ENCODE measurements around the gene CLDN18.

DNA sequence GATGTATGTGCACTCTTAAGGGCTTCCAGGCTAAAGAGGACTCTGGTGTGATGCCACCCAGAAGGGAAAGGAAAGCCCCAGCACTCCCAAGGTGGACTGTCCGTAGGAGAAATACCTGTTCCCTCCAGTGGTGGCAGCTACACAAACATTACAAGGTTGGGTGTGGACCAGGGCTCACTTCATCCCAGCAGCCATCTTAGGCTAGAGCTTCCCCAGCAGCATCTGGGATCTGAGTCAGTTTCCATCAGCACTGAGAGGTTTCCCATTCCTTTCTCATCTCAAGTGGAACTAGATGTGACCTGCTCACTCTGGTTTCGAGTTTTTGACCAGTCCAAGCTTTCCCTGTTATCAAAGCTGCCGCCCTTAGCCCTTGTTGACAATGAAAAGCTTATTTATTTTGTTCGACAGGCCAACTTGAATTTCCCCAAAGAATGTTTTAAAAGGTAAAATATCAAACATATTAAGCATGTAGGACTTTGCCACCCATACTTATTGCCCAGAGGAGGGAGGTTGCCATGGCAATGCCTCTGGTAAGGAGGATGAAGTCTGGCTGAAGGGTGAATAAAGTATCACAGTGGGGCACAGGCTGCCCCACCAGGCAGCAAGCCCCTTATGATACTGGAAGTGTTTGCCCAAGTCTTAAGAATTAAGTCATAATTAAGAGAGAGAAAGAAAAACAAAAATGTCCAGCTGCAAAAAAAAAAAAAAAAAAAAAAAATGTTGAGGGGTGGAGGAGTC, 28.9 kb downstream of the CLDN18 start:
- no peak for TF ChIP-seq SIN3A (IDR thresholded peaks at IDR 0.05; ENCODE audit: low read depth)
- TF ChIP-seq, protein P1, sequence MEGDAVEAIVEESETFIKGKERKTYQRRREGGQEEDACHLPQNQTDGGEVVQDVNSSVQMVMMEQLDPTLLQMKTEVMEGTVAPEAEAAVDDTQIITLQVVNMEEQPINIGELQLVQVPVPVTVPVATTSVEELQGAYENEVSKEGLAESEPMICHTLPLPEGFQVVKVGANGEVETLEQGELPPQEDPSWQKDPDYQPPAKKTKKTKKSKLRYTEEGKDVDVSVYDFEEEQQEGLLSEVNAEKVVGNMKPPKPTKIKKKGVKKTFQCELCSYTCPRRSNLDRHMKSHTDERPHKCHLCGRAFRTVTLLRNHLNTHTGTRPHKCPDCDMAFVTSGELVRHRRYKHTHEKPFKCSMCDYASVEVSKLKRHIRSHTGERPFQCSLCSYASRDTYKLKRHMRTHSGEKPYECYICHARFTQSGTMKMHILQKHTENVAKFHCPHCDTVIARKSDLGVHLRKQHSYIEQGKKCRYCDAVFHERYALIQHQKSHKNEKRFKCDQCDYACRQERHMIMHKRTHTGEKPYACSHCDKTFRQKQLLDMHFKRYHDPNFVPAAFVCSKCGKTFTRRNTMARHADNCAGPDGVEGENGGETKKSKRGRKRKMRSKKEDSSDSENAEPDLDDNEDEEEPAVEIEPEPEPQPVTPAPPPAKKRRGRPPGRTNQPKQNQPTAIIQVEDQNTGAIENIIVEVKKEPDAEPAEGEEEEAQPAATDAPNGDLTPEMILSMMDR (IDR thresholded peaks at IDR 0.05 in 2 of 3, conservative IDR thresholded peaks at IDR 0.05 in 1 of 3; ENCODE audit: borderline replicate concordance in 1 of 3, insufficient read depth in 1 of 3, low read depth in 2 of 3, low read length in 2 of 3) = no peak
- TF ChIP-seq, protein P2, sequence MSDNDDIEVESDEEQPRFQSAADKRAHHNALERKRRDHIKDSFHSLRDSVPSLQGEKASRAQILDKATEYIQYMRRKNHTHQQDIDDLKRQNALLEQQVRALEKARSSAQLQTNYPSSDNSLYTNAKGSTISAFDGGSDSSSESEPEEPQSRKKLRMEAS (IDR thresholded peaks at IDR 0.05) = no peak
- TF ChIP-seq YY1 (IDR thresholded peaks at IDR 0.05; ENCODE audit: extremely low read depth, insufficient replicate concordance, low read depth, low read length) = no peak
- TF ChIP-seq POLR2A (IDR thresholded peaks at IDR 0.05; ENCODE audit: borderline replicate concordance, extremely low read depth, insufficient read depth, insufficient read length) = no peak
- TF ChIP-seq, protein P3, sequence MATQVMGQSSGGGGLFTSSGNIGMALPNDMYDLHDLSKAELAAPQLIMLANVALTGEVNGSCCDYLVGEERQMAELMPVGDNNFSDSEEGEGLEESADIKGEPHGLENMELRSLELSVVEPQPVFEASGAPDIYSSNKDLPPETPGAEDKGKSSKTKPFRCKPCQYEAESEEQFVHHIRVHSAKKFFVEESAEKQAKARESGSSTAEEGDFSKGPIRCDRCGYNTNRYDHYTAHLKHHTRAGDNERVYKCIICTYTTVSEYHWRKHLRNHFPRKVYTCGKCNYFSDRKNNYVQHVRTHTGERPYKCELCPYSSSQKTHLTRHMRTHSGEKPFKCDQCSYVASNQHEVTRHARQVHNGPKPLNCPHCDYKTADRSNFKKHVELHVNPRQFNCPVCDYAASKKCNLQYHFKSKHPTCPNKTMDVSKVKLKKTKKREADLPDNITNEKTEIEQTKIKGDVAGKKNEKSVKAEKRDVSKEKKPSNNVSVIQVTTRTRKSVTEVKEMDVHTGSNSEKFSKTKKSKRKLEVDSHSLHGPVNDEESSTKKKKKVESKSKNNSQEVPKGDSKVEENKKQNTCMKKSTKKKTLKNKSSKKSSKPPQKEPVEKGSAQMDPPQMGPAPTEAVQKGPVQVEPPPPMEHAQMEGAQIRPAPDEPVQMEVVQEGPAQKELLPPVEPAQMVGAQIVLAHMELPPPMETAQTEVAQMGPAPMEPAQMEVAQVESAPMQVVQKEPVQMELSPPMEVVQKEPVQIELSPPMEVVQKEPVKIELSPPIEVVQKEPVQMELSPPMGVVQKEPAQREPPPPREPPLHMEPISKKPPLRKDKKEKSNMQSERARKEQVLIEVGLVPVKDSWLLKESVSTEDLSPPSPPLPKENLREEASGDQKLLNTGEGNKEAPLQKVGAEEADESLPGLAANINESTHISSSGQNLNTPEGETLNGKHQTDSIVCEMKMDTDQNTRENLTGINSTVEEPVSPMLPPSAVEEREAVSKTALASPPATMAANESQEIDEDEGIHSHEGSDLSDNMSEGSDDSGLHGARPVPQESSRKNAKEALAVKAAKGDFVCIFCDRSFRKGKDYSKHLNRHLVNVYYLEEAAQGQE (IDR thresholded peaks at IDR 0.05; ENCODE audit: low read depth) = no peak
- TF ChIP-seq CEBPB (IDR thresholded peaks at IDR 0.05; ENCODE audit: low read depth) = no peak
- TF ChIP-seq, protein P4, sequence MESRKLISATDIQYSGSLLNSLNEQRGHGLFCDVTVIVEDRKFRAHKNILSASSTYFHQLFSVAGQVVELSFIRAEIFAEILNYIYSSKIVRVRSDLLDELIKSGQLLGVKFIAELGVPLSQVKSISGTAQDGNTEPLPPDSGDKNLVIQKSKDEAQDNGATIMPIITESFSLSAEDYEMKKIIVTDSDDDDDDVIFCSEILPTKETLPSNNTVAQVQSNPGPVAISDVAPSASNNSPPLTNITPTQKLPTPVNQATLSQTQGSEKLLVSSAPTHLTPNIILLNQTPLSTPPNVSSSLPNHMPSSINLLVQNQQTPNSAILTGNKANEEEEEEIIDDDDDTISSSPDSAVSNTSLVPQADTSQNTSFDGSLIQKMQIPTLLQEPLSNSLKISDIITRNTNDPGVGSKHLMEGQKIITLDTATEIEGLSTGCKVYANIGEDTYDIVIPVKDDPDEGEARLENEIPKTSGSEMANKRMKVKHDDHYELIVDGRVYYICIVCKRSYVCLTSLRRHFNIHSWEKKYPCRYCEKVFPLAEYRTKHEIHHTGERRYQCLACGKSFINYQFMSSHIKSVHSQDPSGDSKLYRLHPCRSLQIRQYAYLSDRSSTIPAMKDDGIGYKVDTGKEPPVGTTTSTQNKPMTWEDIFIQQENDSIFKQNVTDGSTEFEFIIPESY (IDR thresholded peaks at IDR 0.05; ENCODE audit: extremely low read depth, insufficient replicate concordance, low read length) = no peak
- TF ChIP-seq JUND (IDR thresholded peaks at IDR 0.05) = no peak
- TF ChIP-seq EZH2phosphoT487 (IDR thresholded peaks at IDR 0.05; ENCODE audit: borderline replicate concordance) = no peak
- TF ChIP-seq POLR2AphosphoS5 (IDR thresholded peaks at IDR 0.05; ENCODE audit: low read depth, low read length) = no peak

All from HCT116 (cell line).